ENCODE measurements around the gene SELENOO. TPM values are rescaled to one million over a fixed set of nuclear protein-coding genes. Genes with fewer than 3 reads are reported as not detected.

Gene SELENOO
- total RNA-seq, 3 donors from 2014 or later, result 24.3 to 32.3 (median 31.8) TPM

GRCh38 chr22:50197000-50197800 lies 3.6 kb upstream of the SELENOO start:
- H3K27ac ChIP-seq, result no peak overlapping the region
- no peaks in the 10 kb centered on the region for H3K9me3 ChIP-seq
- no peaks in the 10 kb centered on the region for H3K27me3 ChIP-seq
- intact Hi-C loops (cut with DNase I; ENCODE audit: low total_unique reads), result no loop called here
- no peak overlapping the region for H3K4me3 ChIP-seq
- TF ChIP-seq POLR2A (IDR thresholded peaks at IDR 0.05) (no peak), CTCF (IDR thresholded peaks at IDR 0.05) (no peak), POLR2AphosphoS5 (IDR thresholded peaks at IDR 0.05) (no peak)
- DNase-seq (ENCODE audit: low spot score in 2 of 2), result no peak
- no peaks in the 10 kb centered on the region for H3K36me3 ChIP-seq
- no peaks in the 10 kb centered on the region for H3K4me1 ChIP-seq

GRCh38 chr22:50197856-50198623 lies 2.8 kb upstream of the SELENOO start:
- intact Hi-C loops (cut with DNase I; ENCODE audit: low total_unique reads), result no loop called here
- Histone ChIP-seq H3K4me1 (no peaks in the 10 kb centered on the region), H3K36me3 (no peaks in the 10 kb centered on the region), H3K4me3 (no peak overlapping the region), H3K9me3 (no peaks in the 10 kb centered on the region), H3K27me3 (no peaks in the 10 kb centered on the region), H3K27ac (no peak overlapping the region)
- no peak for DNase-seq (ENCODE audit: low spot score in 2 of 2)
- TF ChIP-seq POLR2AphosphoS5 (IDR thresholded peaks at IDR 0.05), result no peak
- TF ChIP-seq POLR2A (IDR thresholded peaks at IDR 0.05), result no peak
- no peak for TF ChIP-seq CTCF (IDR thresholded peaks at IDR 0.05)

DNA sequence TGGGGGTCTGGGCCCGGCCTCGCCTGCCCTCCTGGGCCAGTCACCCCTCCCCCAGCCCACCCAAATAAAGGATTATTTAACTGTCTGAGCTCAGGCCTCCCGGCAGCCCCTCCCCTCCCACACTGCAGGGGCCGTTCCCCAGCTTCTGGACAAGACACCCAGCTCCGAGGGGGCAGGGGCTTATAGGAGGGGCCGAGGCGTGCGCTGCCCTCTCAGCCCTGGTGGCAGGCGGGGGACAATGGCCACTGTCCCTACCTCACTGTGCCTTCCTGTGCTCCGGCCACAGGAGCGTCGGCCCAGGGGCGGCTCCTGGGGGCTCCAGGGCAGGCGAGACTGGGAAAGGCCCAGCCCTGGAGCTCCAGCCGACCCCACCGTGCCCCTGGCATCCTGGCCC lies 2.2 kb upstream of the SELENOO start:
- H3K27me3 ChIP-seq, result no peaks in the 10 kb centered on the region
- DNase-seq (ENCODE audit: low spot score in 2 of 2), result no peak
- H3K27ac ChIP-seq, result no peak overlapping the region
- H3K9me3 ChIP-seq, result no peaks in the 10 kb centered on the region
- no peaks in the 10 kb centered on the region for H3K36me3 ChIP-seq
- no peak for TF ChIP-seq POLR2A (IDR thresholded peaks at IDR 0.05)
- TF ChIP-seq CTCF (IDR thresholded peaks at IDR 0.05), result no peak
- intact Hi-C loops (cut with DNase I; ENCODE audit: low total_unique reads), result no loop called here
- H3K4me3 ChIP-seq, result no peak overlapping the region
- H3K4me1 ChIP-seq, result no peaks in the 10 kb centered on the region

GRCh38 chr22:50199251-50199721 lies 1.5 kb upstream of the SELENOO start:
- H3K27me3 ChIP-seq, result no peaks in the 10 kb centered on the region
- peak overlapping the region in 1 of 3 donors; percentile 89 for H3K4me3 ChIP-seq
- intact Hi-C loops (cut with DNase I; ENCODE audit: low total_unique reads), result no loop called here

DNA sequence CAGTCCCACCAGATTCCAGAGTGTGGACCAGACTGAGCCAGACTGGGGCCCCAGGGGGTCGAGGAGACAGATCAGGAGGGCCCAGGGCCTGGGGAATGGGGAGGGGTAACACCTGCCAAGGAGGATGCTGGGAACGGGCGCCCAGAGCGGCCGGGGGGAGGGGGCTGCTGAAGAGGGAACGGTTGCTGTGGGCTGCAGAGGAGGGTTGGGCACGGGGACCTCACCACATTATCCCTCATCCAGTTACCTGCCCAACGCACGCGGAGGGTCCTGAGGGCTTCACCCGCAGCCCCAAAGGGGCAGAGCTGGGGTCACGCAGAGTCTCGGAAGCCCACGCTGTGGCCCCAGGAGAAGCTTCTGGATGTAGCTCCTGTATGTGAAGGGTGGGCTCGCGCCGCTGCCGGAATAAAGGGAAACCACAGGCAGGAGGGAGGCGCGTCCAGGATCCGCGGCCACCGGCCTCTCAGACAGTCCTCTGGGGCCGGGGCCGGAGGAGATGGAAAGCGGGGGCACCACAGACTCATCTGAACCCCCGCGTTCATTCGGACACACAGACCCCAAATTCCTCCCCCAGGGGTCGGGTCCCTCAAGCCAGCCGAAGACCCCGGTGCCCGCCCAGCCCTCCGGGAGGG lies 866 bp upstream of the SELENOO start:
- no peaks in the 10 kb centered on the region for H3K4me1 ChIP-seq
- intact Hi-C loops (cut with DNase I; ENCODE audit: low total_unique reads), result loop anchor here (10.0 kb wide), 1 partner anchor 45 kb away; no protein-coding TSS in a partner anchor
- no peaks in the 10 kb centered on the region for H3K9me3 ChIP-seq
- H3K27ac ChIP-seq, result peak overlapping the region; percentile 71 to 90
- DNase-seq (ENCODE audit: low spot score in 2 of 2), result no peak
- H3K36me3 ChIP-seq, result no peaks in the 10 kb centered on the region
- H3K4me3 ChIP-seq, result peak overlapping the region; percentile 66 to 89 (median 76)
- H3K27me3 ChIP-seq, result no peaks in the 10 kb centered on the region
- TF ChIP-seq POLR2AphosphoS5 (IDR thresholded peaks at IDR 0.05) (no peak), POLR2A (IDR thresholded peaks at IDR 0.05) (no peak), CTCF (IDR thresholded peaks at IDR 0.05) (no peak)

More at GRCh38 chr22:50199251-50199721, 1.5 kb upstream of the SELENOO start:
- Histone ChIP-seq H3K4me1 (no peaks in the 10 kb centered on the region), H3K36me3 (no peaks in the 10 kb centered on the region), H3K27ac (no peak overlapping the region), H3K9me3 (no peaks in the 10 kb centered on the region)
- DNase-seq (ENCODE audit: low spot score in 2 of 2), result no peak
- no peak for TF ChIP-seq POLR2AphosphoS5 (IDR thresholded peaks at IDR 0.05)

Data from breast epithelium (tissue), 4 donors.